Measurements from ENCODE around the gene NKG7. TPM values are rescaled to one million over a fixed set of nuclear protein-coding genes. Genes with fewer than 3 reads are reported as not detected.

The NKG7 gene
- total RNA-seq, 1 donor from 2014 or later = 2.1 TPM

DNA sequence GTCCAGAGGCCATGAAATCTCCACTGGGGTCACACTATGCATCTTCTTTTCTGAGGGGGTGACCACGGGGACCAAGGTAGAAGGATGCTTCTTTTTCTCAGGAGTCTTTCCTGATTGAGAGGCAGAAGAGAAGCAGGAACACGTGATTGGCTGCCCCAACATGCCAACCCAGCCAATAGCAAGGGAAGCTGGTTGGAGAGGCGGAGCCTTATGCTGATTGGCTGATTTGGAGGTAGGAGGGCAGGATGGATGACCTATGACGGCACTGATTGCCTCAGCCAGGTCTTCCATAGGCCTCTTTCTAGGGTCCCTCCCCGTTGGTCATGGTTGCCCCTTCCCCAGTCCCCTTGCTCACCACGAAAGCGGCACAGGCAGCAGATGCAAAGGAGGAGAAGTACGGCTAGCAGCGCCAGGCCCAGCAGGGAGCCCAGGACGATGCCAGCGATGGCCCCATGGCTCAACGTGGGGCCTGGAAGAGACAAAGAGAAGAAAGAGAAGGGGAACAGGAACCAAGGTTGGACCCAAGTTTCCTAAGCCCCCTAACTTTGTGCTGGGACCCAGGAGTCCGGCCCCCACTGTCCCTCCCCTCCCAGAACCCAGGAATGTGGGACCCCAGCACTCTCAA, 38.5 kb downstream of the NKG7 start:
- H3K27ac Mint-ChIP-seq = no peak overlapping the region
- H3K27me3 Mint-ChIP-seq = peaks cover 10% of the 10 kb centered on the region
- peaks cover 5% of the 10 kb centered on the region for H3K4me1 Mint-ChIP-seq
- H3K36me3 Mint-ChIP-seq (ENCODE audit: low read depth) = peaks cover 9% of the 10 kb centered on the region
- no peaks in the 10 kb centered on the region for H3K9me3 Mint-ChIP-seq
- DNase-seq (no peak), ATAC-seq (ENCODE audit: low read depth) (no peak)
- no peak overlapping the region for H3K4me3 Mint-ChIP-seq
- POLR2A ChIA-PET = no interaction called here
- CTCF ChIA-PET = no interaction called here
- TF ChIP-seq, protein P1, sequence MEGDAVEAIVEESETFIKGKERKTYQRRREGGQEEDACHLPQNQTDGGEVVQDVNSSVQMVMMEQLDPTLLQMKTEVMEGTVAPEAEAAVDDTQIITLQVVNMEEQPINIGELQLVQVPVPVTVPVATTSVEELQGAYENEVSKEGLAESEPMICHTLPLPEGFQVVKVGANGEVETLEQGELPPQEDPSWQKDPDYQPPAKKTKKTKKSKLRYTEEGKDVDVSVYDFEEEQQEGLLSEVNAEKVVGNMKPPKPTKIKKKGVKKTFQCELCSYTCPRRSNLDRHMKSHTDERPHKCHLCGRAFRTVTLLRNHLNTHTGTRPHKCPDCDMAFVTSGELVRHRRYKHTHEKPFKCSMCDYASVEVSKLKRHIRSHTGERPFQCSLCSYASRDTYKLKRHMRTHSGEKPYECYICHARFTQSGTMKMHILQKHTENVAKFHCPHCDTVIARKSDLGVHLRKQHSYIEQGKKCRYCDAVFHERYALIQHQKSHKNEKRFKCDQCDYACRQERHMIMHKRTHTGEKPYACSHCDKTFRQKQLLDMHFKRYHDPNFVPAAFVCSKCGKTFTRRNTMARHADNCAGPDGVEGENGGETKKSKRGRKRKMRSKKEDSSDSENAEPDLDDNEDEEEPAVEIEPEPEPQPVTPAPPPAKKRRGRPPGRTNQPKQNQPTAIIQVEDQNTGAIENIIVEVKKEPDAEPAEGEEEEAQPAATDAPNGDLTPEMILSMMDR (IDR thresholded peaks at IDR 0.05) = no peak
- intact Hi-C loops (cut with micrococcal nuclease) = no loop called here

DNA sequence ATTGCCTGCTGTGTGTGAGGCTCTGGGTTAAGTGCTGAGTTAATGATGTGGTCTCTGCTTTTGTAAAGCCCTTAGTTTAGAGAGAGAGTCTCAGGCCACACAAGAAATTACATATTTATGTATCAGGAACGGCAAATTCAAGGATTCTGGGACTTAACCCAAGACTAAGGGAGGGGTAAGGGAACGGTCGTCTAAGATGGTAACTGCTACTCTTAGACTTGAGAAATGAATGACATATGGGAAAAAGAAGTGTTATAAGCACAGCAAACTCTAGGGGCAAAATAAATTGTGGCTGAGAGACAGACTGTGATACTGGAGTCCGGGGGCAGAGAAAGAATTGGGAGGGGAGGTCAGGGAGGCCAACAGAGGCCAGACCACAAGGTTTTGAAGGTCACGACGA, 40.7 kb downstream of the NKG7 start:
- ChIA-PET POLR2A (no interaction called here), CTCF (no interaction called here)
- Mint-ChIP-seq H3K27ac (no peak overlapping the region), H3K36me3 (ENCODE audit: low read depth) (peaks cover 9% of the 10 kb centered on the region), H3K27me3 (peaks cover 22% of the 10 kb centered on the region), H3K4me1 (peaks cover 6% of the 10 kb centered on the region), H3K9me3 (no peaks in the 10 kb centered on the region), H3K4me3 (no peak overlapping the region)
- DNase-seq (no peak), ATAC-seq (ENCODE audit: low read depth) (no peak)
- intact Hi-C loops (cut with micrococcal nuclease) = no loop called here
- TF ChIP-seq, protein P1 (IDR thresholded peaks at IDR 0.05) = no peak

DNA sequence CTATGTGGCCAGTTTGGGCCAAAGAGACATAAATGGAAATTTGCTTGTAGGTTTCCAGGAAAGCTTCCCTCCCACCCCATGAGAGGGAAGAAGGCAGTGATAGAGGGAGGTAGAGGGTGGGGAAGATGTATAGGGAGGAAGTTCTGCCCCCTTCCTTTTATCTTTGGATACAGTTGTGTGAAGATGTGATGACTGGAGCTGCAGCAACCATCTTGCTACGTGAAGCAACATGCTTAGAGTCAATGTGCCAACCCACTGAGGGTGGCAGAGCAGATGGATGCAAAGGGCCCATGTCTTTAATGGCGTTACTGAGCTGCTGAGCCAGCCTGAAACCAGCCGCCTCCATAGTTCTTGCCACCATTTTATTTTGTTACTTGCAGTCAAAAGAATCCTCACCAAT, 41.3 kb downstream of the NKG7 start:
- TF ChIP-seq, protein P1 (IDR thresholded peaks at IDR 0.05) = no peak
- DNase-seq (no peak), ATAC-seq (ENCODE audit: low read depth) (no peak)
- H3K4me1 Mint-ChIP-seq = peaks cover 10% of the 10 kb centered on the region
- no peak overlapping the region for H3K4me3 Mint-ChIP-seq
- intact Hi-C loops (cut with micrococcal nuclease) = no loop called here
- ChIA-PET CTCF (no interaction called here), POLR2A (no interaction called here)
- H3K9me3 Mint-ChIP-seq = no peaks in the 10 kb centered on the region
- peaks cover 9% of the 10 kb centered on the region for H3K36me3 Mint-ChIP-seq (ENCODE audit: low read depth)
- H3K27me3 Mint-ChIP-seq = peaks cover 27% of the 10 kb centered on the region
- no peak overlapping the region for H3K27ac Mint-ChIP-seq

DNA sequence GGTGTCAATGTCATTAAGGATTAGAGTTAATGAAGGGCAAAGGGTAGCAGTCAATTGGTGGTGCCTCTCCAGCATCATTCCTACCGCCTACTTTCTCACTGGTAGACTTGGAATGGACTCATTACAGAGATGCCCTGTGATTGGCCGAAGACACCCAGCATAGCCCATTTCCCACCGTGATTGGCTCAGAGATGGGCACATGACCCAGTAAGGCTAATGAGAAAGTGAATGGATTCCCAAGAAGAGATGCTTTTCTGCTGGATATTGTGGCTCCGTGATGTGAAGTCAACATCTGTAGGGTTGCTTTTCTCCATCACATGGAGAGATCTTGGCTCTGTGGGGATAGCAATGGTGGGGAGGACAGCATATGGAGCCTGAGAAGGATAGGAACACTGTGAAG, 42.1 kb downstream of the NKG7 start:
- ChIA-PET CTCF (no interaction called here), POLR2A (no interaction called here)
- Mint-ChIP-seq H3K4me1 (peaks cover 10% of the 10 kb centered on the region), H3K27ac (no peak overlapping the region), H3K9me3 (no peaks in the 10 kb centered on the region), H3K4me3 (no peak overlapping the region), H3K36me3 (ENCODE audit: low read depth) (peaks cover 9% of the 10 kb centered on the region), H3K27me3 (peaks cover 35% of the 10 kb centered on the region)
- TF ChIP-seq, protein P1 (IDR thresholded peaks at IDR 0.05) = no peak
- intact Hi-C loops (cut with micrococcal nuclease) = no loop called here
- ATAC-seq (ENCODE audit: low read depth) (no peak), DNase-seq (no peak)

DNA sequence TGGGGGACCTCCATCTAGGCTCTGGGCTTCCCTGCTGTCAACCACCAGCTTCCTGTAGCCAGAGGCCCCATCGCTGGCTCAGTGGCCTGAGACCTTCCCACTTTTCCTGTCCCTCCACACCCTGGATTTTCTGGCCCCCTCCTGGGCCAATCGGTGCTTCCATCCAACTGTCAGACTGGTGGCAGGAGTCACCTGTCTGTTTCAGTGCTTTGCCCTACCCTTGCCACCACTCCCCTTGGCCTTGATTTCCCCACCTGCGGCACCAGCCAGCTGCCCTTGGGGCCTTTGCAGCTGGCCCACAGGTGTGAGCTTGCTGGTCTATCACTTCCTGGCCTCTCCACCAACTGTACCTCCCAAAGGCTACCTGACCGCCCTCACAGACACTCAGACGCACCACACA, 43.0 kb downstream of the NKG7 start:
- Mint-ChIP-seq H3K27ac (no peak overlapping the region), H3K4me3 (no peak overlapping the region), H3K27me3 (peaks cover 40% of the 10 kb centered on the region), H3K4me1 (peaks cover 10% of the 10 kb centered on the region), H3K9me3 (no peaks in the 10 kb centered on the region), H3K36me3 (ENCODE audit: low read depth) (peaks cover 9% of the 10 kb centered on the region)
- intact Hi-C loops (cut with micrococcal nuclease) = no loop called here
- no peak for ATAC-seq (ENCODE audit: low read depth)
- CTCF ChIA-PET = no interaction called here
- POLR2A ChIA-PET = no interaction called here
- TF ChIP-seq, protein P1 (IDR thresholded peaks at IDR 0.05) = no peak
- no peak for DNase-seq
